GM19372 (cell line): Measurements from ENCODE around the gene GRIN2D.
A peak's percentile ranks its signal among the peaks of the same experiment; 100 is the strongest.

Source experiments
- ATAC-seq: cut with Tn5 transposase; IDR thresholded peaks from one replicate; pipeline ENCODE4 v1.9.1; 2021; ENCODE audit warnings: mild to moderate bottlenecking, low read depth, moderate library complexity; ENCODE audit not compliant: unreplicated experiment

GRIN2D gene

GRCh38 chr19:48393559-48394330 lies at the start of gene GRIN2D:
GRIN2D (plus strand) TSS chr19:48393668; CDS start chr19:48398393, 4,725 bp downstream.
- no peak for ATAC-seq

GRCh38 chr19:48344892-48345291 lies 48.6 kb upstream of the GRIN2D start:
- no peak for ATAC-seq

DNA sequence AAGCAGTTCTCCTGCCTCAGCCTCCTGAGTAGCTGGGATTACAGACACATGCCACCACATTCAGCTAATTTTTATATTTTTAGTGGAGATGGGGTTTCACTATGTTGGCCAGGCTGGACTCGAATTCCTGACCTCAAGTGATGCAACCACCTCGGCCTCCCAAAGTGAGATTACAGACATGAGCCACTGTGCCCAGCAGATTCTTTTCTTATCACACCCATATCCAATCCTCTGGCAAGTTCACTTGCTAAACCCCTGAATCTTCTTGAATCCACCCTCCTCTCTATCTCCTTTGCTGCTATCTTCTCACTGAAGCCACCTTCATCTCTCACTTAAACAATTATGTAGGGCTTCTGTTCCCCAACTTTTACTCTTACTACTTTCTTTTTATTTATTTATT lies 47.3 kb upstream of the GRIN2D start:
- ATAC-seq = no peak

DNA sequence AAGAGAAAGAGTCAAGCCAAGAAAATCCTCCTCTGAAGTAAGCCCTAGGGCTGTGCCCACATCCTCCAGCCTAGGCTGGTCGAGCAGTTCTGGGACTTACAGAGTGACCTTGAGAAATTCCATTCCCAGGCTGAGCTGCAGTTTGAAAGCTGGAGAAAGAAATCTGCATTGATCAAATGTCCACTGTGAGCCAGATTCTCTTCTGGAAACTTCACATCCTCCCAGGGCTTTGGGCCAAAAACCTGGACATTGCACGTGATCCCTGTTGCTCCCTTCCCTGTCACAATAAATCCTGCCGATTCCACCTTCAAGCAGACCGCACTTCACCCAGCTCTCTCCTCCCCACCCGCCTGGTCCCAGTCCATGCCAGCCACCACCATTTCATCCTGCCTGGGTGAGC lies 45.4 kb upstream of the GRIN2D start:
- ATAC-seq = no peak

GRCh38 chr19:48348737-48349136 lies 44.7 kb upstream of the GRIN2D start:
- no peak for ATAC-seq

DNA sequence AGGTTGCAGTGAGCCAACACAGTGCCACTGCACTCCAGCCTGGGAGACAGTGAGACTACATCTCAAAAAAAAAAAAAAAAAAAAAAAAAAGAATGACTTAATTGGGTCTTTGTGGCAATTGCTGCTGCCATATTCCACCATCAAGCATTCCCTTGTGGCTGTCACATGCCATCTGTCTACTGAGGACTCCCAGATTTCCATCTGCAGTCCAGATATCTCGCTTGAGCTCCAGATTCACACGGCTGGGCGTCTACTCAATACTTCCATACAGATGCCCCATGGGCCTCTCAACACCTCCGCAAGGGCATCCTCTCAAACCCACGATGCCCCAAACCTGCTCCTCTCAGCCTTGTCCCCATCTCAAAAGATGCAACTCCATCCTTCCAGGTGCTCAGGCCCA lies 42.6 kb upstream of the GRIN2D start:
- ATAC-seq = no peak

GRCh38 chr19:48351341-48351752 lies 42.1 kb upstream of the GRIN2D start:
- no peak for ATAC-seq

DNA sequence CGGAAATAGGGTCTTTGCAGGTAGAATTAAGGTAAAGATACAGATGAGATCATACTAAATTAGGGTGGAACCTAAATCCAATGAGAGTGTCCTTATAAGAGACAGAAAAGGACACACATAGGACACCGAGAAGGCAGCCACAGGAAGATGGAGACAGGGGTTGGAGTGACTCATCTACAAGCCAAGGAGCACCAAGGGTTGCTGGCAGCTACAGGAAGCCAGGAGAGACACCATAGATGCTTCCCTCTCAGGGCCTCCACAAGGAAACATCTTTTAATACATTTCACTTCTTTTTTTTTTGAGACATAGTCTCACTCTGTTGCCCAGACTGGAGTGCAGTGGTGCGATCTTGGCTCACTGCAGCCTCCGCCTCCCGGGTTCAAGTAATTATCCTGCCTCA lies 39.8 kb upstream of the GRIN2D start:
- ATAC-seq = no peak

DNA sequence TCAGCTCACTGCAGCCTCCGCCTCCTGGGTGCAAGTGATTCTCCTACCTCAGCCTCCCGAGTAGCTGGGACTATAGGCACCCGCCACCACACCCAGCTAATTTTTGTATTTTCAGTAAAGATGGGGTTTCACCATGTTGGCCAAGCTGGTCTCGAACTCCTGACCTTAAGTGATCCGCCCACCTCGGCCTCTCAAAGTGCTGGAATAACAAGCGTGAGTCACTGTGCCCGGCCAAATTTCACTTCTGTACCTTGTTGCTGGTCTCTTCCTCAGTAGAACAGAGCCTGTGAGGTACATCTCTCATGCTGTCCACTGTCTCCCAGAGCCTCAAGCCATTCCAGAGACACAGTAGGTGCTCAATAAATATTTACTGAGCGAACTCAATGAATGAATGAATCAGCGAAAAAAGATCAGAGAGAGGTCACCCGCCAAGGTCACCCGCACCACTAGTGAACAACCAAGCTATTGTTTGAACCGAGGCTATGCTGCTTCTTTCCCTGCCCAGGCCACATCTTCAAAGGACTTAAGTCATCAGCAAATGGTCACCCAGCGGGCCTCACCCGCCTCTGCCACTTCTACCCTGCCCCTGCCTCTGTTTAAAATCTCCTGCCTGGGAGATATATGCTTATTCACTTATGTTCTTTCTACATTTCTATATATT lies 39.0 kb upstream of the GRIN2D start:
- ATAC-seq = no peak

DNA sequence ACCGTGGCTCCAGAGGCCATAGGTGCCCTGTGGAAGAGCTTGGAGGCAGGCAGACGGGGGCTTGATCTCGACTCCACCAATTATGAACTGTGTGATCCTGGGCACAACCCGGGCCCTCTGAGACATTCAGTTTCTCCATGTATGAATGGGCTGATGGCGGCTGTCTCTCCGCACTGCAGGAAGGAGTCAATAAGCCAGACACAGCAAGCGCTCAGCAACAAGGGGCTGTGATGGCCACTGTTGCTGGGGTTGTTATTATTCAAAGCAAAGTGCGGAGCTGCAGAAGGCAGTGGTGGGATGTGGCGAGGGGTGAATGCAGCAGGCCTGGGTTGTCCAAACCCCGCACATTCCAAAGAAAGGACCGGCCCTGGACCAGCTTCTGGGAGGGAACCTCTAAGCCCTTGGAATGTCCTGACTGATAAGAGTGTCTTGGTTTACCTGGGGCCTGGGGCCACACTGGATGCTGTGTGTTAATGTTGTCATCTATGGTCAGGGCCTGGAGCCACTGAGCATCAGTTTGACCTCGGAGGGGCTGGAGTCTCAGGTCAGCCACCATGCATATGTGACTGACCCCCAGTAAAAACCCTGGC lies 38.0 kb upstream of the GRIN2D start:
- ATAC-seq = no peak

GRCh38 chr19:48359123-48359522 lies 34.3 kb upstream of the GRIN2D start:
- ATAC-seq = no peak

DNA sequence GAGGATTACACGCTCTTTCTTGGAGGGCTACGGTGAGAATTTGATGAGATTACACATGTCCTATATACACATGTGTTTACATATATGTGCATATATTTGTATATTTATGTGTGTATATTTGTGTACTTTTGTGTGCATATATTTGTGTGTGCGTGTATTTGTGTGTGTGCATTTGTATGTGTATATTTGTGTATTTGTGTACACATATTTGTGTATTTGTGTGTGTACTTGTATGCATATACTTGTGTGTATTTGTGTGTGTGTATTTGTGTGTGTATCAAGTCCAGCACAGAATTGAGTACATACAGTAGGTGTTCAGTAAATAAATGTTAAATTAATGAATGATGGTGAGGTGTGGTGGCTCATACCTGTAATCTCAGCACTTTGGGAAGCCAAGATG lies 31.6 kb upstream of the GRIN2D start:
- ATAC-seq = no peak

GRCh38 chr19:48362716-48363499 lies 30.6 kb upstream of the GRIN2D start:
- no peak for ATAC-seq

DNA sequence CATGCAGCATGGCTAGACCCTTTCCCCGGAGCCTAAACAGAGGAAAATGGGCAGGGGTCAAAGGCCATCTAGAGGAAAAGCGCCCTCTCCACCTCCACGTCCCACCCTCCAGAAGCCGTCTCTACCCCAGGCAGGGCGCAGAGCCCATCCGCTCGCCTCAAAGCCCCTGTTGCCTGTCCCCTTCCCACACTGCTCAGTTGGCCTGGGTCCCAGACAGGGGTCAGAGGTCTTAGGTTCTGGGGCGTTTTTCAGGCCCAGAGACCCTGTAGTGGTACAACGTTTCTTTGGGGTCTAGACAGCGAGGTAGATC lies 30.0 kb upstream of the GRIN2D start:
- ATAC-seq = peak; percentile 1

DNA sequence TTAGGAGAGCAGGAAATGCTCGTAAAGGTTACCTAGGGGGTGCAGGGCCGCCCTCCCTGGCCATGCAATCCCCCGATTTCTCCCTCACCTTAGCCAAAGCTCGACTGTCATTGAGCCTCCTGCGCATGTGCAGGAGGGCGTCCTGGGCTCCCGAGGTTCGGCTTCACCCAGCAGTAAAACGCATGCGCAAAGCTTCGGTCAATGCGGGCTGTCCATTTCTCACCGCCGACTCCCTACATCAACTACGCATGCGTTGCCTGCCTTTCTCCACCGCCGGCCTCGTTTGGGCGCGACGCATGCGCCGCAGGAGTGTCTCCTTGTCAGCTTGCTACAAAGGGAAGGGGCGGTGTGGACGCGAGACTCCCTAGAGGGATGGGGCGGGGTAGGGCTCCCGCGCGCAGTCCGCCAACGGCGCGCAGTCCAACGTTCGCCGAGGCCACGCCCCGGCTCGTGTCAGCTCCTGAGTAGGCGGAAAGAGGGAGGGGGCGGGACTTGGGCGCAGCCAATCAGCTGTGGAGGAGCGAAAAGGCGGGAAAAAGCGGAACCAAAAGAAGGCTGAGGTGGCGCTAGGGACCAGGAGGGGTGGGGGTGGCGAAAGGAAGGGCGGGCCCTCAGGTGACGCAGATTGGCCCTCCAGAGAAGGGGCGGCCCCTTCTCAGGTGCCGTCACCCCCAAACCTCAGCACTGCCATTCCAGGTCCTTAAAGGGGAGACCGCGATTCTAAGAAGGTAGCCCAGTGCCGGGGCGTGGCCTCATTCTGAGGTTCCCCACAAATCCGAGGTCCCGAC lies 29.5 kb upstream of the GRIN2D start, which contains the start of the genes SYNGR4 and TMEM143:
Gene SYNGR4 (plus strand): TSS at position 558 of the 788 bp plus-strand sequence. CDS start 1,476 bp downstream, outside the sequence.
Gene TMEM143 (minus strand): TSS at position 131 of the 788 bp plus-strand sequence. CDS start 20 bp downstream, at position 111.
- ATAC-seq = peak; percentile 92

DNA sequence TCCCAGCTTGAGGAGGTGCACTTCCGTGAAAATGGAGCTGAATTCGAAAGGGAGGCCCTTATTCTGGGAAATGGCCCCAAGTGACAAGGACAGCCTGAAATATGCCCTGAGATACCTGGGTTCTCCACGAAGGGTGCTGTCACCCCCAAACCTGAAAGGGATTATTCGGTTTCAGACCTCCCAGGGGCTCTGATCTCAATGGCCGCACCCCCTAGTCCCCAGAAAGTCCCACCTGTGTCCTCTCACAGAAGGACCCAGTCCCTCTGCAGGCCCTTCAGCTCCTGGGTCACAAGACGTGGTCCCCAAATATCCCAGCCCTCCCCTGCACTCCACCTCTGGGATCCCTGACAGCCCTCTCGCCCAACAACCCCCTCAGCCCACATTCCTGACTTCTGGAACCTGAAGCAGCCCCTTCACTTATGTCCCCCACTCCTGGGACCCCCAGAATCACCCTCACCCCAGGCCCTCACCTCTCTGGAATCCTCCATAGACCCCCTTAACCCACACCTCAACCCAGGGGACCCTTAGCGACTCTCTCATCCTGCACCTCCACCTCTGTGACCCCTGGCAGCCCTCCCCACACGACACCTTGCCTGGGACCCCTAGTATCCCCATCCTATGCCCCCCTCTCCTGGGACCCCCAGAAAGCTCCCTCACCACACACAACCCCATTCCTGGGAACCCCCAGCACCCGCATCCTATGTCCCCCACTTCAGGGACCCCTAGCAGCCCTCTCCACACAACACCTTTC lies 28.7 kb upstream of the GRIN2D start:
- ATAC-seq = no peak

- ATAC-seq = no peak
These were observed 27.9 kb upstream of the GRIN2D start for GRCh38 chr19:48365602-48366001.

DNA sequence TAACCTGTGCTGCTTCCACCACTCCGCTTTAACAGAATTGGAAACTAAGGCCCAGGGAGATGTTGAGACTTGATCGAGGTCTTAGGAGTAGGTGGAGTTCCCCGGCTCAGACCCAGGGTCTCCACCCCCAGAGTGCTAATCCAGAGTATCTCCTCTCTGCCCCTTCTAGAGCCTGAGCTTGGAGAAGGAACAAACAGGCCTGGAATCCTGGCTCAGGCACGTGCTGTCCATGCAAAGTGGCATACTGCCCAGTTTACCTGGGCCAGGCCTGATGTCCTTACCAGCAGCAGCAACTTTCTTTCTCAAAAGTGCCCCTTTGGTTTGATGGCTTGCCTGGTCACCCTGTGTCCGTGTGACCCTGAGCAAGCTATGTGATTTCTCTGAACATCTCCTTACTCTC lies 25.6 kb upstream of the GRIN2D start:
- no peak for ATAC-seq

GRCh38 chr19:48368936-48369335 lies 24.5 kb upstream of the GRIN2D start:
- ATAC-seq = no peak
